H1 (cell line): ENCODE measurements around the gene KCTD8. TPM values are rescaled to one million over a fixed set of nuclear protein-coding genes. Genes with fewer than 3 reads are reported as not detected.

Experiments used
- BACH1 ChIP-seq: IDR thresholded peaks from 2 replicates; pipeline ENCODE4 v1.6.1; 2012; ENCODE audit warnings: low read length, improper control_type of control experiment
- EGR1 ChIP-seq: IDR thresholded peaks from 2 replicates; pipeline ENCODE4 v1.6.1; 2011; ENCODE audit warnings: low read depth, low read length, borderline replicate concordance
- MAFK ChIP-seq: IDR thresholded peaks from 2 replicates; pipeline ENCODE4 v1.6.1; 2012; ENCODE audit warnings: low read depth, mild to moderate bottlenecking, improper control_type of control experiment, low read length
- RNF2 ChIP-seq: fragments of 200-900, 300-1000 bp; sonication (generic); IDR thresholded peaks from 2 replicates; pipeline ENCODE4 v1.7.1; 2016; ENCODE audit warnings: borderline replicate concordance, low read depth, mild to moderate bottlenecking, antibody characterized with exemption, low read length; ENCODE audit not compliant: poor library complexity, severe bottlenecking; ENCODE audit errors: missing control alignments
- TBP ChIP-seq: IDR thresholded peaks from 2 replicates; pipeline ENCODE4 v1.6.1; 2011; ENCODE audit warnings: low read depth, low read length, improper control_type of control experiment
- polyA plus RNA-seq, 7 experiments: library from polyadenylated mRNA; depleted of rRNA in 3 of 7; stranded (reverse) in 5 of 7; unstranded in 2 of 7; fragments of >200 nt in 5 of 7; fragments of 200-250 nt in 2 of 7; gene quantifications; 1 replicate in 5 of 7; 2 replicates in 1 of 7; 4 replicates in 1 of 7; pipeline versions ENCODE4 v1.2.1 to v1.2.3, GENCODE V29; 2011 to 2013; ENCODE audit warnings: missing spikeins in 2 of 7, mixed read lengths in 2 of 7
- total RNA-seq: library from RNA; stranded (reverse); fragmentation: NEBNext Ultra II Directional; extraction: Animal tissue kit (Norgen Biotek cat#: 25700); gene quantifications from 2 replicates; pipeline ENCODE4 v1.2.1, GENCODE V29; 2021
- TF ChIP-seq, protein P1 (sequence below), 3 experiments: IDR thresholded peaks; 1 replicate in 2 of 3; 2 replicates in 1 of 3; pipeline versions ENCODE4 v1.5.1 to v1.6.1; 2011; ENCODE audit warnings: low read length in 3 of 3, mild to moderate bottlenecking in 3 of 3, inconsistent platforms in 2 of 3, low read depth in 1 of 3, moderate library complexity in 1 of 3; ENCODE audit not compliant: insufficient read depth in 1 of 3; ENCODE audit errors: control extremely low read depth in 1 of 3
- TF ChIP-seq, protein P2 (sequence below): IDR thresholded peaks from 2 replicates; pipeline ENCODE4 v1.6.1; 2011; ENCODE audit warnings: low read length, improper control_type of control experiment

KCTD8 gene
- total and polyA plus RNA-seq, 2 of the 8 experiments (the other 6 are each of a cell fraction or from before 2014, with no cell fraction given), result 2.9 to 3.7 TPM

DNA sequence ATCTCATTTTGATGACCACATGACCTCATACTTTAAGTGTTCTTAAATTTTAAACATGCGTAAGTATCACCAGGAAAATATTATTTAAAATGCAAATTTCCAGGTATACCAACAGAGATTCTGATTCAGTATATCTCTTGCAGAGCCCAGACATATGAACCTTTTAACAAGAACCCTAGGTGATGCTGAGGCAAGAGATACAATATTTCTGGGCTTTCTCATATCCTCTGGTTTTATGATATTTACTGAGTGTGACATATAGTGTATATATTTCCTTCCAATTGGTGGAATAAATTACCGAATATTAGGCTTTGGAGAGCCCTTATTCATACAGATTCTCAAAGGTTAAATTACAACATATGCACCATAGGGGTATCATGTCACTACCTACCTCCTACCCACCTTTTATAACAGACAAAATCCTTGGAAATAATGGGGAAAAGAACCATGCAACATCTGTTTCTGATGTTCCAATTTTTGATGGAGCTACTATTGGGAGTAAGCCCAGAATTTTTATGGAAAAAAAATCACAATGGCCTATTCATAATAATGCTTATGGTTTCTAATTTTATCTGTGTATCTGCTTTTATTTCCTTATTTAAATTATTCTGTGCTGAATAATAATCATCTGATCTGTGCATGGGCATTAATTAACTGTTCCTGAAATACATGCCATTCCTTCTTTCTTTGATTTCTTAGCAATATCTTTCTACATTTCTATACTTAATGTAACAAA, 27.1 kb downstream of the KCTD8 start (continued):
- TF ChIP-seq TBP, result no peak
- no peak for TF ChIP-seq BACH1
- no peak for TF ChIP-seq MAFK
- TF ChIP-seq, protein P1, sequence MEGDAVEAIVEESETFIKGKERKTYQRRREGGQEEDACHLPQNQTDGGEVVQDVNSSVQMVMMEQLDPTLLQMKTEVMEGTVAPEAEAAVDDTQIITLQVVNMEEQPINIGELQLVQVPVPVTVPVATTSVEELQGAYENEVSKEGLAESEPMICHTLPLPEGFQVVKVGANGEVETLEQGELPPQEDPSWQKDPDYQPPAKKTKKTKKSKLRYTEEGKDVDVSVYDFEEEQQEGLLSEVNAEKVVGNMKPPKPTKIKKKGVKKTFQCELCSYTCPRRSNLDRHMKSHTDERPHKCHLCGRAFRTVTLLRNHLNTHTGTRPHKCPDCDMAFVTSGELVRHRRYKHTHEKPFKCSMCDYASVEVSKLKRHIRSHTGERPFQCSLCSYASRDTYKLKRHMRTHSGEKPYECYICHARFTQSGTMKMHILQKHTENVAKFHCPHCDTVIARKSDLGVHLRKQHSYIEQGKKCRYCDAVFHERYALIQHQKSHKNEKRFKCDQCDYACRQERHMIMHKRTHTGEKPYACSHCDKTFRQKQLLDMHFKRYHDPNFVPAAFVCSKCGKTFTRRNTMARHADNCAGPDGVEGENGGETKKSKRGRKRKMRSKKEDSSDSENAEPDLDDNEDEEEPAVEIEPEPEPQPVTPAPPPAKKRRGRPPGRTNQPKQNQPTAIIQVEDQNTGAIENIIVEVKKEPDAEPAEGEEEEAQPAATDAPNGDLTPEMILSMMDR (IDR thresholded peaks at IDR 0.05; ENCODE audit: control extremely low read depth in 1 of 3, insufficient read depth in 1 of 3, low read depth in 1 of 3, low read length in 3 of 3), result no peak
- TF ChIP-seq EGR1, result no peak
- TF ChIP-seq, protein P2, sequence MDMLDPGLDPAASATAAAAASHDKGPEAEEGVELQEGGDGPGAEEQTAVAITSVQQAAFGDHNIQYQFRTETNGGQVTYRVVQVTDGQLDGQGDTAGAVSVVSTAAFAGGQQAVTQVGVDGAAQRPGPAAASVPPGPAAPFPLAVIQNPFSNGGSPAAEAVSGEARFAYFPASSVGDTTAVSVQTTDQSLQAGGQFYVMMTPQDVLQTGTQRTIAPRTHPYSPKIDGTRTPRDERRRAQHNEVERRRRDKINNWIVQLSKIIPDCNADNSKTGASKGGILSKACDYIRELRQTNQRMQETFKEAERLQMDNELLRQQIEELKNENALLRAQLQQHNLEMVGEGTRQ, result no peak
- TF ChIP-seq RNF2, result no peak
